ENCODE results near the gene SLBP. TPM values are rescaled to one million over a fixed set of nuclear protein-coding genes. Genes with fewer than 3 reads are reported as not detected.
A peak's percentile ranks its signal among the peaks of the same experiment; 100 is the strongest.

SLBP gene
- total and polyA plus RNA-seq, 2 donors (not counting 1 experiment from before 2014, with no cell fraction given) = 19.4 to 31.8 TPM

- no peak overlapping the region for H3K27ac ChIP-seq (ENCODE audit: low read length in 2 of 2)
- H3K4me1 ChIP-seq (ENCODE audit: control insufficient read depth in 2 of 2, insufficient read depth in 2 of 2, low read length in 2 of 2) = peaks cover 14 to 22% of the 10 kb centered on the region in 2 donors
- no peak for DNase-seq
- no peaks in the 10 kb centered on the region for H3K79me2 ChIP-seq (ENCODE audit: control insufficient read depth, insufficient read depth, low read length)
- H4K20me1 ChIP-seq (ENCODE audit: control insufficient read depth, insufficient read depth, low read length, poor library complexity, severe bottlenecking) = no peaks in the 10 kb centered on the region
- ATAC-seq (ENCODE audit: low read depth) = peak; percentile 26
- intact Hi-C loops (cut with micrococcal nuclease) = no loop called here
- peak overlapping the region; percentile 62 for H2AFZ ChIP-seq (ENCODE audit: insufficient read depth, low read depth, low read length, poor library complexity, severe bottlenecking)
- Mint-ChIP-seq H3K27ac (no peak overlapping the region), H3K4me1 (peaks cover 7% of the 10 kb centered on the region), H3K27me3 (no peaks in the 10 kb centered on the region), H3K9me3 (ENCODE audit: insufficient read depth) (no peaks in the 10 kb centered on the region), H3K4me3 (no peak overlapping the region)
- H3K9me3 ChIP-seq (ENCODE audit: control extremely low read depth in 1 of 3, control insufficient read depth in 2 of 3, insufficient read depth in 1 of 3, low read length in 2 of 3) = no peaks in the 10 kb centered on the region
- ChIA-PET POLR2A (no interaction called here), CTCF (interaction anchor here (0.6 to 2.1 kb wide), 3 partner anchors 56 to 148 kb away, joined by 3 to 6 read pairs (median 4); no protein-coding TSS in a partner anchor)
- peak overlapping the region; percentile 20 for H3K9ac ChIP-seq (ENCODE audit: low read length)
- peaks cover 0 to 16% (median 0%) of the 10 kb centered on the region in 4 experiments for H3K27me3 ChIP-seq (replicated peaks in 1 of 4; ENCODE audit: control extremely low read depth in 1 of 4, control insufficient read depth in 3 of 4, insufficient read depth in 4 of 4, low read length in 3 of 4)
- WGBS (ENCODE audit: insufficient coverage) = 23% methylated on average over 31 of the region's 35 CpGs
- peak overlapping the region in 2 of 5 experiments; percentile 12 to 43 for H3K4me3 ChIP-seq (ENCODE audit: control extremely low read depth in 1 of 5, extremely low read depth in 1 of 5, insufficient read depth in 1 of 5, low read depth in 2 of 5, low read length in 4 of 5)
- H3K4me2 ChIP-seq (replicated peaks; ENCODE audit: low read depth, low read length, poor library complexity, severe bottlenecking) = peak overlapping the region; percentile 63
- TF ChIP-seq EZH2 (IDR thresholded peaks at IDR 0.05; ENCODE audit: borderline replicate concordance, insufficient read depth, low read depth, low read length, poor library complexity, severe bottlenecking) (no peak), CTCF (IDR thresholded peaks at IDR 0.05) (no peak)
- H3K36me3 ChIP-seq (replicated peaks in 1 of 2; ENCODE audit: control extremely low read depth in 1 of 2, control insufficient read depth in 1 of 2, extremely low read depth in 1 of 2, insufficient read depth in 2 of 2, low read length in 1 of 2) = no peaks in the 10 kb centered on the region
Observed at GRCh38 chr4:1752284-1753041, 40.3 kb upstream of the SLBP start.

- CTCF ChIA-PET = interaction anchor here (0.6 to 2.1 kb wide), 3 partner anchors 56 to 149 kb away, joined by 3 to 6 read pairs (median 4); no protein-coding TSS in a partner anchor
- H3K4me2 ChIP-seq (replicated peaks; ENCODE audit: low read depth, low read length, poor library complexity, severe bottlenecking) = no peak overlapping the region
- intact Hi-C loops (cut with micrococcal nuclease) = no loop called here
Observed at GRCh38 chr4:1751919-1752283, 39.8 kb upstream of the SLBP start.

More at GRCh38 chr4:1751919-1752283, 39.8 kb upstream of the SLBP start:
- Mint-ChIP-seq H3K27ac (no peak overlapping the region), H3K4me3 (no peak overlapping the region), H3K9me3 (ENCODE audit: insufficient read depth) (no peaks in the 10 kb centered on the region), H3K27me3 (no peaks in the 10 kb centered on the region), H3K4me1 (peaks cover 7% of the 10 kb centered on the region)
- H3K4me3 ChIP-seq (ENCODE audit: control extremely low read depth in 1 of 5, extremely low read depth in 1 of 5, insufficient read depth in 1 of 5, low read depth in 2 of 5, low read length in 4 of 5) = no peak overlapping the region
- H4K20me1 ChIP-seq (ENCODE audit: control insufficient read depth, insufficient read depth, low read length, poor library complexity, severe bottlenecking) = no peaks in the 10 kb centered on the region
- 80% methylated on average over 8 of the region's 8 CpGs for WGBS (ENCODE audit: insufficient coverage)
- DNase-seq (no peak), ATAC-seq (ENCODE audit: low read depth) (no peak)
- TF ChIP-seq EZH2 (IDR thresholded peaks at IDR 0.05; ENCODE audit: borderline replicate concordance, insufficient read depth, low read depth, low read length, poor library complexity, severe bottlenecking) = no peak
- TF ChIP-seq CTCF (IDR thresholded peaks at IDR 0.05) = no peak
- H3K9ac ChIP-seq (ENCODE audit: low read length) = no peak overlapping the region
- peaks cover 0 to 16% (median 0%) of the 10 kb centered on the region in 4 experiments for H3K27me3 ChIP-seq (replicated peaks in 1 of 4; ENCODE audit: control extremely low read depth in 1 of 4, control insufficient read depth in 3 of 4, insufficient read depth in 4 of 4, low read length in 3 of 4)
- no peak overlapping the region for H2AFZ ChIP-seq (ENCODE audit: insufficient read depth, low read depth, low read length, poor library complexity, severe bottlenecking)
- no peaks in the 10 kb centered on the region for H3K9me3 ChIP-seq (ENCODE audit: control extremely low read depth in 1 of 3, control insufficient read depth in 2 of 3, insufficient read depth in 1 of 3, low read length in 2 of 3)
- no peaks in the 10 kb centered on the region for H3K79me2 ChIP-seq (ENCODE audit: control insufficient read depth, insufficient read depth, low read length)
- H3K27ac ChIP-seq (ENCODE audit: low read length in 2 of 2) = no peak overlapping the region
- H3K36me3 ChIP-seq (replicated peaks in 1 of 2; ENCODE audit: control extremely low read depth in 1 of 2, control insufficient read depth in 1 of 2, extremely low read depth in 1 of 2, insufficient read depth in 2 of 2, low read length in 1 of 2) = no peaks in the 10 kb centered on the region
- POLR2A ChIA-PET = no interaction called here
- H3K4me1 ChIP-seq (ENCODE audit: control insufficient read depth in 2 of 2, insufficient read depth in 2 of 2, low read length in 2 of 2) = peaks cover 14 to 22% of the 10 kb centered on the region in 2 donors

Data from B cell (primary cell).